Measurements from ENCODE around the gene RNU5B-1. TPM values are rescaled to one million over a fixed set of nuclear protein-coding genes. Genes with fewer than 3 reads are reported as not detected.

The RNU5B-1 gene
- total RNA-seq, 1 experiment from 2014 or later: not detected

DNA sequence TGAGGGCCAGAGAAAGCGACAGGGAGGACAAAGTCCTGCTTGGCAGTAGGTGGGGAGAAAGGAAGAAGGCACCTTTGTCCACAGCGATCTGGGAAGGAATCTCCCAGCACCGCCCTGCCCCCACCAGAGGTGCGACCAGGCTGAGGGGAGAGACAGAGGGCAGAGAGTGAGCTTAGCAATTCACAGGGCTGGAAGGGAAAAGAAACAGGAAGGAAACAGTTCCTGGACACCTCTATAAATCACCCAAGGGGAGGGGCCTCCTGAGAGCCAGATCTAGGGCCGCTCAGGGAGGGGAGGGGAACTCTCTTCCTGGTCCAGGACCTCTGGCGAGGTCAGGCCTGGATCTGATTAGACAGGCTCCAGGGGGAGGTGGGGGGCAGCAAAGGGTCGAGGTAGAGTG, 35.4 kb downstream of the RNU5B-1 start:
- no peaks in the 10 kb centered on the region for H3K9me3 ChIP-seq (ENCODE audit: low read depth, low read length, poor library complexity, severe bottlenecking)
- no peak overlapping the region for H3K4me3 ChIP-seq (ENCODE audit: low read depth, low read length, poor library complexity, severe bottlenecking)
- DNase-seq (ENCODE audit: low spot score): no peak
- no TSS peak for BruUV-seq (replicated peaks)
- ChIA-PET POLR2A (ENCODE audit: low non-redundant PET) (no interaction called here), CTCF (no interaction called here)
- no peak overlapping the region for H3K27ac ChIP-seq (ENCODE audit: low read depth, low read length, poor library complexity, severe bottlenecking)
- no peaks in the 10 kb centered on the region for H3K27me3 ChIP-seq (replicated peaks; ENCODE audit: insufficient read depth, low read depth, low read length, poor library complexity)
- intact Hi-C loops (cut with micrococcal nuclease; ENCODE audit: unreplicated experiment): no loop called here
- no peaks in the 10 kb centered on the region for H3K36me3 ChIP-seq (ENCODE audit: insufficient read depth, low read length, poor library complexity, severe bottlenecking)
- H3K4me1 ChIP-seq (ENCODE audit: insufficient read depth, low read length, poor library complexity, severe bottlenecking): peaks cover 20% of the 10 kb centered on the region
- TF ChIP-seq EZH2 (IDR thresholded peaks at IDR 0.05; ENCODE audit: borderline replicate concordance, low read depth, low read length, poor library complexity, severe bottlenecking): no peak

DNA sequence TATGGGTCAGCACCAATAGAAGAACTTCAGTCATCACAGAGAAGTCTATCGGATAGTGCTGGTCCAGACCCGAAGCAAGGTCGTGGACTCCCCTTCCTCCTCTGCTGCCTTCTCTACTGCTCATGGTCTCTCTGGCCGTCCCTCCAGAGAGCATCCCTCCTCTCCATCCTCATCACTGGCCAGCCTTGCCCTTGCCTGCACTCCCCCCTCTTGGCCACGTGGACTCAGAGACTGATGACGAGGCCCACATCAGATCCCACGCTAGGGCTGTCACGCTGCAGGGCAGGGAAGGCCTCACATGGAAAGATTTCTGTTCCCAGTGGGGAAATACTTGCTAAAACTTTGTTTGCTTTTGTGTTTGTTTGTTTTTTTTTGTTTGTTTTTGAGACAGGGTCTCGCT, 38.0 kb downstream of the RNU5B-1 start:
- H3K27ac ChIP-seq (ENCODE audit: low read depth, low read length, poor library complexity, severe bottlenecking): no peak overlapping the region
- no peak for DNase-seq (ENCODE audit: low spot score)
- H3K4me3 ChIP-seq (ENCODE audit: low read depth, low read length, poor library complexity, severe bottlenecking): no peak overlapping the region
- BruUV-seq (replicated peaks): no TSS peak
- ChIA-PET CTCF (no interaction called here), POLR2A (ENCODE audit: low non-redundant PET) (no interaction called here)
- H3K9me3 ChIP-seq (ENCODE audit: low read depth, low read length, poor library complexity, severe bottlenecking): no peaks in the 10 kb centered on the region
- TF ChIP-seq, protein P1, sequence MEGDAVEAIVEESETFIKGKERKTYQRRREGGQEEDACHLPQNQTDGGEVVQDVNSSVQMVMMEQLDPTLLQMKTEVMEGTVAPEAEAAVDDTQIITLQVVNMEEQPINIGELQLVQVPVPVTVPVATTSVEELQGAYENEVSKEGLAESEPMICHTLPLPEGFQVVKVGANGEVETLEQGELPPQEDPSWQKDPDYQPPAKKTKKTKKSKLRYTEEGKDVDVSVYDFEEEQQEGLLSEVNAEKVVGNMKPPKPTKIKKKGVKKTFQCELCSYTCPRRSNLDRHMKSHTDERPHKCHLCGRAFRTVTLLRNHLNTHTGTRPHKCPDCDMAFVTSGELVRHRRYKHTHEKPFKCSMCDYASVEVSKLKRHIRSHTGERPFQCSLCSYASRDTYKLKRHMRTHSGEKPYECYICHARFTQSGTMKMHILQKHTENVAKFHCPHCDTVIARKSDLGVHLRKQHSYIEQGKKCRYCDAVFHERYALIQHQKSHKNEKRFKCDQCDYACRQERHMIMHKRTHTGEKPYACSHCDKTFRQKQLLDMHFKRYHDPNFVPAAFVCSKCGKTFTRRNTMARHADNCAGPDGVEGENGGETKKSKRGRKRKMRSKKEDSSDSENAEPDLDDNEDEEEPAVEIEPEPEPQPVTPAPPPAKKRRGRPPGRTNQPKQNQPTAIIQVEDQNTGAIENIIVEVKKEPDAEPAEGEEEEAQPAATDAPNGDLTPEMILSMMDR (conservative IDR thresholded peaks at IDR 0.05; ENCODE audit: low read depth, low read length): no peak
- TF ChIP-seq EZH2 (IDR thresholded peaks at IDR 0.05; ENCODE audit: borderline replicate concordance, low read depth, low read length, poor library complexity, severe bottlenecking): no peak
- intact Hi-C loops (cut with micrococcal nuclease; ENCODE audit: unreplicated experiment): no loop called here
- H3K36me3 ChIP-seq (ENCODE audit: insufficient read depth, low read length, poor library complexity, severe bottlenecking): no peaks in the 10 kb centered on the region
- no peaks in the 10 kb centered on the region for H3K27me3 ChIP-seq (replicated peaks; ENCODE audit: insufficient read depth, low read depth, low read length, poor library complexity)
- peaks cover 7% of the 10 kb centered on the region for H3K4me1 ChIP-seq (ENCODE audit: insufficient read depth, low read length, poor library complexity, severe bottlenecking)

DNA sequence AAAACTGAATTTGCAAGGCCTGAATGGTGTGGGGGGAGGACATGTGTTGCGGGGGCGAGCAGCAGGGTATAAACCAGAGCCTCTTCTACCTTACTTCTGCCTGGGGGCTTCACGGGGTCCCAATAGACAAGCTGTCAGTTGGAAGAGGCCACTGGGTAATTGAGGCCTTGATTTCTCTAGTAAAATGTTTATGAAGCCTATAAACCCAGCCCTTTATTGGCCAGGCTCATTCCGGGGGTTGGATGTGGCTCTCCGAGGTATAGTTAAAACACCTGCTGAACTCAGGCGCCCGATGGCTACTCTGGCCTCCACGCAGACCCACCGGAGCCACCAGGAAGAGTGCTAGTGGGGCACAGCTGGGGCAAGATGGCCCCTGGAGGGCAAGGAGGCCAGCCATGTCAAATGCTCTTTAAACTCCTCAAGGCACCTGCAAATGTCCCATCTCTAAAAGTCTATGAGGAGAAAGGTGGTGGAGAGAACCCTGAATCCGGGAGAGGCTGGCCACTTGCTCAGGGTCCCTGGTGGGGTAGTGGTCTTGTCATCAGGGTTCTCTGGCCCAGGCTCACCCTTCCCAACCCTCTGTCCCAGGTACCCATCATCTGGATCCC, 39.0 kb downstream of the RNU5B-1 start:
- CTCF ChIA-PET: interaction anchor here (0.6 kb wide), 1 partner anchor 58 kb away, joined by 12 read pairs; no protein-coding TSS in a partner anchor
- BruUV-seq (replicated peaks): no TSS peak
- DNase-seq (ENCODE audit: low spot score): no peak
- TF ChIP-seq EZH2 (IDR thresholded peaks at IDR 0.05; ENCODE audit: borderline replicate concordance, low read depth, low read length, poor library complexity, severe bottlenecking): no peak
- TF ChIP-seq, protein P1 (conservative IDR thresholded peaks at IDR 0.05; ENCODE audit: low read depth, low read length): no peak
- POLR2A ChIA-PET (ENCODE audit: low non-redundant PET): no interaction called here
- Histone ChIP-seq H3K4me3 (ENCODE audit: low read depth, low read length, poor library complexity, severe bottlenecking) (no peak overlapping the region), H3K27ac (ENCODE audit: low read depth, low read length, poor library complexity, severe bottlenecking) (no peak overlapping the region), H3K4me1 (ENCODE audit: insufficient read depth, low read length, poor library complexity, severe bottlenecking) (no peaks in the 10 kb centered on the region), H3K27me3 (replicated peaks; ENCODE audit: insufficient read depth, low read depth, low read length, poor library complexity) (no peaks in the 10 kb centered on the region), H3K36me3 (ENCODE audit: insufficient read depth, low read length, poor library complexity, severe bottlenecking) (no peaks in the 10 kb centered on the region), H3K9me3 (ENCODE audit: low read depth, low read length, poor library complexity, severe bottlenecking) (no peaks in the 10 kb centered on the region)
- intact Hi-C loops (cut with micrococcal nuclease; ENCODE audit: unreplicated experiment): no loop called here
